ENCODE data around the gene RAD51B.

DNA sequence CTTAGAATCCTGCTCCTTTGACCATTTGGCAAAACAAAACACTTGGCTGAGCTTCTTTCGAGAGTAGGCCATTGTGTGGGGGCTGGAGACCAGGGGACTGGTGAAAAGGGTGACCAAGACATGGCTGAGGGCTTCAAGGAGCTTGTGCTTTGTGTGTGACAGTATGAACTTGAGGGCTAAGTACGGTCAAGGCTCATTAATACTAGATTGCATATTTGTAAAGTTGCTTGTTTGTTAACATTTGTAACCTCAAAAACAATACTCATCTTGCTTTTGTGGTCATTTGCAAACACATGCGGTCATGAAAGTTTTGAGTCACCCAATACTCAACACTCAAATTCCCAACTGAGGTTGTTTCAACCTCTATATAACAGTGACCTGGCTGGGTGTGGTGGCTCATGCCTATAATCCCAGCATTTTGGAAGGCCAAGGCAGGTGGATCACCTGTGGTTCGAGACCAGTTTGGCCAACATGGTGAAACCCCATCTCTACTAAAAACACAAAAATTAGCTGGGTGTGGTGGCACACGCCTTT is 45.7 kb upstream of the RAD51B start:
- no peak for TF ChIP-seq POLR2A (IDR thresholded peaks at IDR 0.05)
- TF ChIP-seq, protein P1, sequence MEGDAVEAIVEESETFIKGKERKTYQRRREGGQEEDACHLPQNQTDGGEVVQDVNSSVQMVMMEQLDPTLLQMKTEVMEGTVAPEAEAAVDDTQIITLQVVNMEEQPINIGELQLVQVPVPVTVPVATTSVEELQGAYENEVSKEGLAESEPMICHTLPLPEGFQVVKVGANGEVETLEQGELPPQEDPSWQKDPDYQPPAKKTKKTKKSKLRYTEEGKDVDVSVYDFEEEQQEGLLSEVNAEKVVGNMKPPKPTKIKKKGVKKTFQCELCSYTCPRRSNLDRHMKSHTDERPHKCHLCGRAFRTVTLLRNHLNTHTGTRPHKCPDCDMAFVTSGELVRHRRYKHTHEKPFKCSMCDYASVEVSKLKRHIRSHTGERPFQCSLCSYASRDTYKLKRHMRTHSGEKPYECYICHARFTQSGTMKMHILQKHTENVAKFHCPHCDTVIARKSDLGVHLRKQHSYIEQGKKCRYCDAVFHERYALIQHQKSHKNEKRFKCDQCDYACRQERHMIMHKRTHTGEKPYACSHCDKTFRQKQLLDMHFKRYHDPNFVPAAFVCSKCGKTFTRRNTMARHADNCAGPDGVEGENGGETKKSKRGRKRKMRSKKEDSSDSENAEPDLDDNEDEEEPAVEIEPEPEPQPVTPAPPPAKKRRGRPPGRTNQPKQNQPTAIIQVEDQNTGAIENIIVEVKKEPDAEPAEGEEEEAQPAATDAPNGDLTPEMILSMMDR (IDR thresholded peaks at IDR 0.05) = no peak

All from upper lobe of left lung (tissue), 4 donors.